ENCODE measurements around the gene SPI1.

Gene SPI1

GRCh38 chr11:47378010-47378835 lies at the start of gene SPI1:
Gene SPI1, minus strand, starts transcription at chr11:47378547. Its CDS starts 194 bp downstream, at chr11:47378353.
- no peak for TF ChIP-seq CTCF (IDR thresholded peaks at IDR 0.05; ENCODE audit: insufficient read depth, low read depth, low read length, missing control alignments)
- peak within 1 kb of the TSS; percentile 91 for H3K4me3 ChIP-seq (ENCODE audit: low read depth, low read length)
- DNase-seq (ENCODE audit: low read depth) = peak; percentile 90

- DNase-seq (ENCODE audit: low read depth) = peak; percentile 98
- no peak for TF ChIP-seq CTCF (IDR thresholded peaks at IDR 0.05; ENCODE audit: insufficient read depth, low read depth, low read length, missing control alignments)
- H3K4me3 ChIP-seq (ENCODE audit: low read depth, low read length) = peak within 1 kb of the TSS; percentile 95
These were observed 48.0 kb upstream of the SPI1 start, which contains the start of gene PSMC3 for GRCh38 chr11:47426062-47426956. Gene PSMC3, minus strand, starts transcription at chr11:47426439. Its CDS starts 160 bp downstream, at chr11:47426279.

- peak overlapping the region; percentile 95 for H3K4me3 ChIP-seq (ENCODE audit: low read depth, low read length)
- no peak for TF ChIP-seq CTCF (IDR thresholded peaks at IDR 0.05; ENCODE audit: insufficient read depth, low read depth, low read length, missing control alignments)
- no peak for DNase-seq (ENCODE audit: low read depth)
These were observed 47.3 kb upstream of the SPI1 start for GRCh38 chr11:47425611-47426010.

GRCh38 chr11:47418454-47419259 lies 40.3 kb upstream of the SPI1 start:
- TF ChIP-seq CTCF (IDR thresholded peaks at IDR 0.05; ENCODE audit: insufficient read depth, low read depth, low read length, missing control alignments) = no peak
- no peak overlapping the region for H3K4me3 ChIP-seq (ENCODE audit: low read depth, low read length)
- no peak for DNase-seq (ENCODE audit: low read depth)

- no peak for DNase-seq (ENCODE audit: low read depth)
- H3K4me3 ChIP-seq (ENCODE audit: low read depth, low read length) = no peak overlapping the region
- no peak for TF ChIP-seq CTCF (IDR thresholded peaks at IDR 0.05; ENCODE audit: insufficient read depth, low read depth, low read length, missing control alignments)
These were observed 39.4 kb upstream of the SPI1 start for GRCh38 chr11:47417712-47418111.

- no peak for DNase-seq (ENCODE audit: low read depth)
- no peak overlapping the region for H3K4me3 ChIP-seq (ENCODE audit: low read depth, low read length)
- no peak for TF ChIP-seq CTCF (IDR thresholded peaks at IDR 0.05; ENCODE audit: insufficient read depth, low read depth, low read length, missing control alignments)
These were observed 37.7 kb upstream of the SPI1 start for GRCh38 chr11:47415949-47416472.
